Neural progenitor cell (in vitro differentiated cells): ENCODE results near the gene PARD3B. TPM values are rescaled to one million over a fixed set of nuclear protein-coding genes. Genes with fewer than 3 reads are reported as not detected.

ENCODE experiments used
- DNase-seq: peaks from one replicate; pipeline ENCODE4 v3.0.0-alpha.2; 2016; ENCODE audit warnings: low spot score
- H2AFZ ChIP-seq: fragments of 200-600 bp; sonication (generic); replicated peaks from 2 replicates; pipeline ENCODE4 v1.6.1; 2016; ENCODE audit warnings: antibody characterized with exemption
- H3F3A ChIP-seq: fragments of 200-600 bp; sonication (generic); 2 replicates; pipeline ENCODE4 v1.6.1; 2016; ENCODE audit warnings: antibody characterized with exemption, low read depth
- H3K27ac ChIP-seq: fragments of 200-600 bp; sonication (generic); 2 replicates; pipeline ENCODE4 v1.5.1; 2016; ENCODE audit warnings: mild to moderate bottlenecking
- H3K27me3 ChIP-seq: fragments of 200-600 bp; sonication (generic); 2 replicates; pipeline ENCODE4 v1.6.1; 2016; ENCODE audit warnings: mild to moderate bottlenecking, moderate library complexity
- H3K36me3 ChIP-seq: fragments of 200-600 bp; sonication (generic); 2 replicates; pipeline ENCODE4 v1.5.1; 2016
- H3K4me1 ChIP-seq: fragments of 200-600 bp; sonication (generic); 2 replicates; pipeline ENCODE4 v1.6.1; 2016; ENCODE audit warnings: mixed run types
- H3K4me2 ChIP-seq: fragments of 200-600 bp; sonication (generic); 2 replicates; pipeline ENCODE4 v1.6.1; 2016
- H3K4me3 ChIP-seq: fragments of 200-600 bp; sonication (generic); 2 replicates; pipeline ENCODE4 v1.5.1; 2016
- H3K79me2 ChIP-seq: fragments of 200-600 bp; sonication (generic); 2 replicates; pipeline ENCODE4 v1.6.1; 2016; ENCODE audit warnings: low read depth
- H3K9ac ChIP-seq: fragments of 200-600 bp; sonication (generic); 2 replicates; pipeline ENCODE4 v1.6.1; 2016
- H3K9me3 ChIP-seq: fragments of 200-600 bp; sonication (generic); 2 replicates; pipeline ENCODE4 v1.5.1; 2016; ENCODE audit warnings: low read depth
- H4K20me1 ChIP-seq: fragments of 200-600 bp; sonication (generic); 2 replicates; pipeline ENCODE4 v1.6.1; 2016; ENCODE audit warnings: low read depth
- H3K27ac Mint-ChIP-seq: 3 replicates; pipeline ENCODE4 v1.8.0; 2021; ENCODE audit warnings: mixed read lengths
- H3K27me3 Mint-ChIP-seq: 2 replicates; pipeline ENCODE4 v1.8.0; 2022; ENCODE audit warnings: low read depth, mild to moderate bottlenecking, inconsistent platforms, moderate library complexity, mixed read lengths; ENCODE audit not compliant: insufficient read depth
- H3K36me3 Mint-ChIP-seq: 3 replicates; pipeline ENCODE4 v1.8.0; 2021; ENCODE audit warnings: mixed read lengths
- H3K4me1 Mint-ChIP-seq: 3 replicates; pipeline ENCODE4 v1.8.0; 2021; ENCODE audit warnings: mixed read lengths
- H3K4me3 Mint-ChIP-seq: 3 replicates; pipeline ENCODE4 v1.8.0; 2021; ENCODE audit warnings: mild to moderate bottlenecking, moderate library complexity, mixed read lengths
- H3K9me3 Mint-ChIP-seq: 3 replicates; pipeline ENCODE4 v1.8.0; 2020; ENCODE audit warnings: mixed read lengths
- CTCF ChIP-seq: fragments of 200-600 bp; sonication (generic); IDR thresholded peaks from 2 replicates; pipeline ENCODE4 v1.5.1; 2017; ENCODE audit warnings: antibody characterized with exemption, mild to moderate bottlenecking
- EZH2 ChIP-seq: fragments of 200-600 bp; sonication (generic); IDR thresholded peaks from 2 replicates; pipeline ENCODE4 v1.6.1; 2017; ENCODE audit warnings: antibody characterized with exemption, mild to moderate bottlenecking, moderate library complexity
- EZH2phosphoT487 ChIP-seq: fragments of 200-600 bp; sonication (generic); IDR thresholded peaks from 2 replicates; pipeline ENCODE4 v1.6.1; 2017; ENCODE audit warnings: antibody characterized with exemption
- total RNA-seq: library from RNA; depleted of rRNA; stranded (reverse); fragments of >200 nt; gene quantifications from 2 replicates; pipeline ENCODE4 v1.2.3, GENCODE V29; 2015; ENCODE audit warnings: low replicate concordance

PARD3B gene
- total RNA-seq, 1 donor from 2014 or later, result 8.4 TPM

- DNase-seq, result no peak
- H3K27ac ChIP-seq, result no peak overlapping the region
- no peaks in the 10 kb centered on the region for H3K79me2 ChIP-seq
- no peak overlapping the region for H2AFZ ChIP-seq
- H3K4me3 Mint-ChIP-seq, result no peak overlapping the region
- H3K4me2 ChIP-seq, result no peak overlapping the region
- H4K20me1 ChIP-seq, result no peaks in the 10 kb centered on the region
- no peak overlapping the region for H3K9ac ChIP-seq
- H3K36me3 ChIP-seq, result no peaks in the 10 kb centered on the region
- H3K27me3 ChIP-seq, result no peaks in the 10 kb centered on the region
- no peak overlapping the region for H3K27ac Mint-ChIP-seq
- no peaks in the 10 kb centered on the region for H3K4me1 Mint-ChIP-seq
- peaks cover 4% of the 10 kb centered on the region for H3K36me3 Mint-ChIP-seq
- no peaks in the 10 kb centered on the region for H3F3A ChIP-seq
- no peaks in the 10 kb centered on the region for H3K9me3 ChIP-seq
- H3K9me3 Mint-ChIP-seq, result peaks cover 4% of the 10 kb centered on the region
- H3K4me3 ChIP-seq, result no peak overlapping the region
- H3K27me3 Mint-ChIP-seq, result no peaks in the 10 kb centered on the region
- TF ChIP-seq CTCF, result no peak
- TF ChIP-seq EZH2phosphoT487, result no peak
- no peak for TF ChIP-seq EZH2
- no peaks in the 10 kb centered on the region for H3K4me1 ChIP-seq
Observed at GRCh38 chr2:204657024-204657423, 111.7 kb downstream of the PARD3B start.

- H4K20me1 ChIP-seq, result no peaks in the 10 kb centered on the region
- H3K4me1 ChIP-seq, result no peaks in the 10 kb centered on the region
- no peak overlapping the region for H3K4me2 ChIP-seq
- no peaks in the 10 kb centered on the region for H3K27me3 ChIP-seq
- no peaks in the 10 kb centered on the region for H3K79me2 ChIP-seq
- H3K36me3 Mint-ChIP-seq, result peaks cover 1% of the 10 kb centered on the region
- no peak overlapping the region for H3K4me3 ChIP-seq
- no peak for DNase-seq
- H2AFZ ChIP-seq, result no peak overlapping the region
- no peaks in the 10 kb centered on the region for H3K9me3 Mint-ChIP-seq
- H3K4me1 Mint-ChIP-seq, result peaks cover 7% of the 10 kb centered on the region
- no peak overlapping the region for H3K27ac Mint-ChIP-seq
- no peaks in the 10 kb centered on the region for H3K27me3 Mint-ChIP-seq
- TF ChIP-seq EZH2, result no peak
- no peak for TF ChIP-seq CTCF
- TF ChIP-seq EZH2phosphoT487, result no peak
- no peaks in the 10 kb centered on the region for H3K36me3 ChIP-seq
- H3K27ac ChIP-seq, result no peak overlapping the region
- no peak overlapping the region for H3K4me3 Mint-ChIP-seq
- no peaks in the 10 kb centered on the region for H3F3A ChIP-seq
- no peak overlapping the region for H3K9ac ChIP-seq
- H3K9me3 ChIP-seq, result no peaks in the 10 kb centered on the region
Observed at GRCh38 chr2:204662956-204663355, 117.7 kb downstream of the PARD3B start.

- no peaks in the 10 kb centered on the region for H3K27me3 Mint-ChIP-seq
- H3K27ac Mint-ChIP-seq, result no peak overlapping the region
- H3K4me1 Mint-ChIP-seq, result peaks cover 7% of the 10 kb centered on the region
- H3K9me3 Mint-ChIP-seq, result no peaks in the 10 kb centered on the region
- Histone ChIP-seq H3K27me3 (no peaks in the 10 kb centered on the region), H3K27ac (no peak overlapping the region), H4K20me1 (no peaks in the 10 kb centered on the region), H3K79me2 (no peaks in the 10 kb centered on the region), H3K36me3 (no peaks in the 10 kb centered on the region), H2AFZ (no peak overlapping the region), H3K9ac (no peak overlapping the region), H3K4me1 (no peaks in the 10 kb centered on the region), H3F3A (no peaks in the 10 kb centered on the region), H3K4me3 (no peak overlapping the region), H3K9me3 (no peaks in the 10 kb centered on the region), H3K4me2 (no peak overlapping the region)
- H3K36me3 Mint-ChIP-seq, result peaks cover 1% of the 10 kb centered on the region
- H3K4me3 Mint-ChIP-seq, result no peak overlapping the region
- DNase-seq, result no peak
- TF ChIP-seq EZH2phosphoT487 (no peak), EZH2 (no peak)
Observed at GRCh38 chr2:204663816-204664425, 118.6 kb downstream of the PARD3B start.

GRCh38 chr2:204664708-204665121 lies 119.4 kb downstream of the PARD3B start:
- peaks cover 7% of the 10 kb centered on the region for H3K4me1 Mint-ChIP-seq
- peaks cover 1% of the 10 kb centered on the region for H3K36me3 Mint-ChIP-seq
- no peaks in the 10 kb centered on the region for H3K27me3 Mint-ChIP-seq
- Histone ChIP-seq H3K9me3 (no peaks in the 10 kb centered on the region), H3K4me2 (no peak overlapping the region), H3K79me2 (no peaks in the 10 kb centered on the region), H4K20me1 (no peaks in the 10 kb centered on the region), H3K36me3 (no peaks in the 10 kb centered on the region), H3K4me1 (no peaks in the 10 kb centered on the region), H3F3A (no peaks in the 10 kb centered on the region), H3K4me3 (no peak overlapping the region), H2AFZ (no peak overlapping the region), H3K27ac (no peak overlapping the region), H3K27me3 (no peaks in the 10 kb centered on the region), H3K9ac (no peak overlapping the region)
- TF ChIP-seq EZH2, result no peak
- H3K4me3 Mint-ChIP-seq, result no peak overlapping the region
- H3K9me3 Mint-ChIP-seq, result no peaks in the 10 kb centered on the region
- no peak for DNase-seq
- no peak overlapping the region for H3K27ac Mint-ChIP-seq
